Ammon's horn (tissue), 1 donor: ENCODE results near the gene TMEM80.
"Not testable (repeated sequence)": the region's sequence is repeated elsewhere in the genome, so short reads cannot be mapped to it uniquely, and the experiment has no call there.

Experiments used
- DNase-seq: peaks from one replicate; pipeline ENCODE4 v3.0.0-alpha.2; 2016; ENCODE audit warnings: low spot score

The TMEM80 gene

DNA sequence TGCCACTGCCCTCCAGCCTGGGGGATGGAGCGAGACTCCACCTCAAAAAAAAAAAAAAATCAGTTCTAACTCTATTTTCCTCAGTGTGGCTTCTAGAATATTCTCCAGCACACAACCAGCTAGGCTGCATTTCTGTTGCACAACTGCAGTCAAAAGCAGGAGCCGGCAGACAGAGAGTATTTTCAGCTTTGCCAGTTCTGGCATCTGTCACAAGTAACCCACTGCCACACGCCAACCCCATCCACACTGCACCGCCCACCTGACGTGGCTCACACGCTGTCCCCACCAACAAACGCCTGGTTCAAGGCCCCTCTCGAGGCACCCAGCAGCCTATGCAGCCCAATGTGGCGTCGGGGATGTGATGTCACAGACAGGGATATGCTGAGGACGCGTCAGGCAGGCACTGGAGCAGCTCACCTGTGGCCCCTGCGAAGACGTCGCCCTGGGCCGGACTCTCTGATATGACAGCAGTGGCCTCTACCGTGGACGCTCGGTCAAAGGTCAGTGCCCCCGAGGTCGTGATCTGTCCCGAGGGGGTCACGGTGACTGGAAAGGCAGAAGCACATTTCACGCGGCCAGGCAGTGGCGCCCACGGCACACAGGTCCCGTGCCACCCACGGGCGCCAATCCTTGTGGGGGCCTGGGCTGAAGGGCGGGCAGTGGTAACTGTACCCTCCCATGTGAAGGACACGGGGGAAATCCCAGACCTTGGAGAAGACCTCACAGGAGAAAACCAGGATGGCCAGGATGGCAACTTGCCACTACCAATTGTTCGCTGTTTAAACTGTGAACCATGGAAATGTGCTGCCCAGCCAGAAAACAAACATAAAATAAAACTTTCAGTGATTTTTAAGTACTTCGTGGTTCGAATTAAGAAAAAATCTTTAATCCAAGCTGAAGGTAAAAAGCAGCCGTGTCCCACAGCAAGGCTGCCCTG is 16.1 kb upstream of the TMEM80 start:
- DNase-seq: no peak

DNA sequence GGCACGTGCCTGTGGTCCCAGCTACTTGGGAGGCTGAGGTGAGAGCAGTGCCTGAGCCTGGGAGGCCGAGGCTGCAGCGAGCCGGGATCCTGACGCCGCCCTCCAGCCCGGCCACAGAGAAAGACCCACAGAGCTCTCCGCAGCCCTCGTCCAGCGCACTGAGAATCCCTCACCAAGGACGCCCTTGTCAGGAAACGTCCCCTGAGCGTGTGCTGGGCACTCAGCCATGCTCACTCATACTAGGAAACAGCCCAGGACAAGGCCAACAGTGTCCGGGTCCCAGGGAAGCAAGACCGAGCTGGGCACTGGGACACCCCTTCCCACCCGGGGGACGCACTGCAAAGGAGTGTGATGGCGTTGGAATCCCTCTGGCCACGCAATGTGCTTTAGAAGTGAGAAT is 15.1 kb upstream of the TMEM80 start:
- DNase-seq: no peak

DNA sequence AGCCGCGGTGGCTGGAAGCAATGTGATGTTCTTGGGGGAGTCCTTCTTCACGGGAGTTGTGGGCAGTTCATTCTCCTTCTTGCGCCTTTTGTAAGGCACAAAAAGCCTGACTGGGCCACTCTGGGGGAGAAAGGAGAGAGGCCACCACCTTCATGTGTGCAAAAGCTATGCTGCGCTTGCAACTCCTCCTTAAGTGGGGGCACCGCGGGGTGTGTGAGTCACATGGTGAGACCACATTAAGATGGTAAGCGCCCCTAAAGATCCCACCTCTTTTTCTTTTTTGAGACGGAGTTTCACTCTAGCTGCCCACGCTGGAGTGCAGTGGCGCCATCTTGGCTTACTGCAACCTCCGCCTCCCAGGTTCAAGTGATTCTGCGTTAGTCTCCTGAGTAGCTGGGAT is 14.6 kb upstream of the TMEM80 start:
- no peak for DNase-seq

DNA sequence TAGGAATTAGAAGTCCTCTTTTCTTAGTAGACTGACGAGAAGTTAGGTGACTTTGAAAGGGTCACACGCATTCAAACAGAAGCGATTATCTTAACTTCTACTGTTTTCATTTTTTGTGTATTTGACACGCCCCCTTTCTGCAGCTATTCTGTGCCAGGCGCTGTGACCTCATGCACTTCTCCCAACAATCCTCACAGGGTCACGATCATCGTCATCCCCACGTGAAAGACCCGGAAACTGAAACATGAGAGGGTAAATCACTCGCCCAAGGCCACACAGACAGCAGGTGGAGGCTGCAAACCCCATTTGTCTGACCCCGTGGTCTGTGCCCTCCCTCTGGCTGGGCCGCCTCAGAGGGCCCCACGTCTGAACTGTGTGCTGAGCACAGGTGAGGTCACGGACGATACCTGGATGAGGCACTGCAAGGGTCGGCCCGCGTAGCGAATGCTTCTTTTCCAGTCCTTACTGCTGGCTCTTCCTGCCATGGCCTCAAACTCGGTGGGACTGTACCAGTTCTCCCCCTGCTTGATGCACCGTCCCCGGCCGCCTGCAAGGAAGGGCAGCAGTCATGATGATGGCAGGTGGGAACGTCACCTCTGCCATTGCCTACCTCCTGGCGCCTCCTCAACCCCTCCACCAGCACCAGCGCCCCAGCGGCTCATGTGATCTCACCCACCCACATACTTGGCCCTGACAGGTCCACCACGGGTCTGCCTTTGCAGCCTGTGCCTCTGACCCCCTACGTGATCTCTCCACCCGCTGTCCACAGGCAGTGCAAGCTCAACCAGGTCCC is 9.0 kb upstream of the TMEM80 start:
- no peak for DNase-seq

DNA sequence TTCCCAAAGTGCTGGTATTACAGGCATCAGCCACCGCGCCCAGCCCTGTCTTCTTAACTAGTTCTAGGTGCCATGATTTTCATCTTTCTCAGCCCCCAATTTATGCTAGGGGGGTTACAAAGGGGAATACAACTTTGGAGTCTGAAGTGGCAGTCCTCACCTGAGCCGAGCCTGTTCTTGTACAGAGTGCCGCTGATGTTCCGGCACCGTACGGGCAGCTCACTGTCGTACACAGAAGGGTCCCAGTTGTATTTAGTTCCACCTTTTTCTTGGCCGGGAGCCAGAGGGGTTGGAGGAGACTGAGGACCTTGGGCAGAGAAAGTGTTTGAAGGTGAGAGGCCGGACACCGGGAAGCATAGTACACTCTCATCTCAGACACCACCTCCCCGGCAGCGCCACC is 7.9 kb upstream of the TMEM80 start:
- DNase-seq: no peak

DNA sequence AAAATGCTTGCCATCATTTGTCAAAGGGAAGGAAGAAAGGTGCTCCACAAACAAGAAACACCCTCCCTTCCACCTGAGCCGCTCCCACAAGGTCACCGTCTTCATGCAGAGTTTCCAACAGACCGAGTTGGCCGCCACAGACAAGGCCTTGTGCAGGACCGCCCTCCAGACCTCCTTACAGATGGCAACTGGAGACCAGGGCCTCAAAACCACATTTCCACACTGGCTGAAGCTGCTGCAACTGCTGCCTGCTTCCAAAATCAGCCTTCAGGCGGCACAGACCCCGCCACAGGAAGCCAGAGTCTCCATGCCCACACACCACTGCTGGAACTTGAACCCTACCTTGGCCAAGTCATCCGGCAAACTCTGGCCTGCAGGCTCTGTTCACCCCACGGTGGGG is 6.9 kb upstream of the TMEM80 start:
- no peak for DNase-seq

DNA sequence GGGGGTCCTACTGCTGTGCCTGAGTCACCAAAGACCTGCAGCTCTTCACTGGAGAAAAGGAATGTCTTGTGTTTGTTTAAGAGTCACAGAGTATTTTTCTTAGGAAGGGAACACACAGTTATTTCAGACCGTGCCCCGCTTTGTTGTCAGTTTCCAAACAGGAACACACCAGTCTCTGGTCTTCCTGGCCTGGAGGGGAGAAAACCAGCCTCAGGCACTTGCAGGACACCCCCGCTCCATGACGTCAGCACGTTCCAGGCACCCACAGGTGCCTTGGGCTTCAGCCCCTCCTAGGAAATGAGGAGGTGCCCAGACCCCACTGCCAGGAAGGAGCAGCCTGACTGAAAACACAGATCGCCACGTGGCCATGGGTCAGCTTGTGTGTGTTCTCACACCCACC is 6.0 kb upstream of the TMEM80 start:
- DNase-seq: no peak

DNA sequence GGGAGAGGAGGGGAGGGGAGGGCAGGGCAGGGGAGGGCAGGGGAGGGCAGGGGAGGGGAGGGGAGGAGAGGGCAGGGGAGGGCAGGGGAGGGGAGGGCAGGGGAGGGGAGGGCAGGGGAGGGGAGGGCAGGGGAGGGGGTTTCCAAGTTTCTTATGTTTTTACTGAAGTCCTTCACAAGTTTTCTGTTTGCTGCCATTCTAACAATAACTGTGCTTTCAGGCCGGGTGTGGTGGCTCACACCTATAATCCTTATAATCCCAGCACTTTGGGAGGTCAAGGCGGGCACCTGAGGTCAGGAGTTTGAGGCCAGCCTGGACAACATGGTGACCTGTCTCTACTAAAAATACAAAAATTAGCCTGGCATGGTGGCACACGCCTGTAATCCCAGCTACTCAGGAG is 5.4 kb upstream of the TMEM80 start:
- not testable (repeated sequence) for DNase-seq

DNA sequence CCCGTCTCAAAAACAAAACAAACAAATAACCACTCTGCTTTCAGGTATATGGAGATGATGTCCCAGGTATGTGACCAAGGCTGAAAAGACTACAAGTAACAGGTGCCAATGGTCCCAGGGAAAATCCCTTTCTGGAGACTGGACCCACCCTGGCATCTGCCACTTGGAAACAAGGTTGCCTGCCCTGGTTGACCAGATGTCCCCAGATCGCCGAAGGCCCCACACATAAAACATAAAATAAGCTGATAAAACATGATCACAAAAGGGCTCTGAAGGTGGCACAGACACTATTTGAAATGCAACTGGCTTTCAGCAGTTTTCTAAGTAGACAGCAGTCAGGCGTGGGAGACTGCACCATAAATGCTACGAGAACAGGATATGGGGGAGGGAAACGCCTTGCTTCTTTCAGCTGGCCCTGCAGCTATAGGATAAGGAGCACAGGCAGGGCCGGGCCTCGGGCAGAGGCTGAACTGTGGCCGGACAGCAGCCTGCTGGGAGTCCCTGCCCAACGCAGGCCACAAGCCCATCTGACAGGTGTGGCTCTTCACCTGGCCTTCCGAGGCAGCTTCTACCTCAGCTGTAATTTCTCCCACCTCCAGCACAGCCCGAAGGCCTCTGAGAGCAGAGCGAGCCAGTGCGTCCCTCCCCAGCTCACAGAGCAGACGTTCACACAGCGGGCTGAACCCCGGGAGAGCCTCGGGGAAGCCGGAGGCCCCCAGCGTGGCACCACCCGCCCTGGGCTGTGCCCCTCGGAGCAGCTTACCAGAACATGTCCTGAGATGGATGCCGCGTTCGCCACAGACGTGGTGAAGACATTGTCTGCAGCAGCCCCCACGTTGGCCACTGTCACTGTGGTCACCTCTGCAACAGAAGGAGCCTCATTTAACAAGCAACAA is 4.6 kb upstream of the TMEM80 start:
- DNase-seq: no peak

DNA sequence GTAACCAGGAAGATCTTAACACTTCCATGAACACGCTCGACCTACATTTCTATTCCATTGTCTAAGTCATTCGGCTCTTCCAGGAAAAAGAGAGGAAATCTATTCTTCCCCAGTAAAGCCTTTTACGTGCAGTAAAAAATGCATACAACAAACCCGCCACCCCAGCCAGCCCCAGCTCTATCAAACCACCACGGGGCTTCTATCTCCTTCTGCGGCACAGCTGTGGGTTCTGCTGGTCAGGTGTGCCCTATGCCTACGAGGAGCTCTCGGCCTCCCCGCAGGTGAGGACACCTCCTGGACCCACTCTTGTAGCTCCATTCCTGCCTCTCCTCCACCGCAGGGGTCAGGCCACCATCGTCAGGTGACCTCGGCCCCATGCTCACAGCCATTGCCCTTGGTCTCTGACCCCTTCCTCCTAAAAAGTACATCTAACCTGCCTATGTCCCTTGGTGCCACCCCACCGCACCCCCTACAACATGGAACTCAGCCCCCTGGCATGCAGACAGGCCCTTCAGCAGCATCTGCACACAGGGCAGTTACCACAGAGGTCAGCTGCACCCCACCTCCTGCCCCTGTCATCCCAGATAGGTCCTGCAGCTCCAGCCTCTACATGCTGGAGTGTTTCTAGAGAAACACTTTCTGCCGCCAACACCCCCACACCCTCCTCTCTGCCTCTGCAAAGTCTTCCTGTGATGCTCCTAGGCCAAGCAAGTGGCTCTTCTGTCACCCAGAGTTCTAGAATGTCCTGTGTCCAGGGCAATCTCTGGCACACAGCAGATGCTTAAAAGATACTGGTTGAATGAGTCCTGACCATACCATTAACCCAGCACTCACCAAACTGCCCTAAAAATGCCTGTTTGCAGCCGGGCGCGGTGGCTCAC is 3.7 kb upstream of the TMEM80 start:
- DNase-seq: no peak

DNA sequence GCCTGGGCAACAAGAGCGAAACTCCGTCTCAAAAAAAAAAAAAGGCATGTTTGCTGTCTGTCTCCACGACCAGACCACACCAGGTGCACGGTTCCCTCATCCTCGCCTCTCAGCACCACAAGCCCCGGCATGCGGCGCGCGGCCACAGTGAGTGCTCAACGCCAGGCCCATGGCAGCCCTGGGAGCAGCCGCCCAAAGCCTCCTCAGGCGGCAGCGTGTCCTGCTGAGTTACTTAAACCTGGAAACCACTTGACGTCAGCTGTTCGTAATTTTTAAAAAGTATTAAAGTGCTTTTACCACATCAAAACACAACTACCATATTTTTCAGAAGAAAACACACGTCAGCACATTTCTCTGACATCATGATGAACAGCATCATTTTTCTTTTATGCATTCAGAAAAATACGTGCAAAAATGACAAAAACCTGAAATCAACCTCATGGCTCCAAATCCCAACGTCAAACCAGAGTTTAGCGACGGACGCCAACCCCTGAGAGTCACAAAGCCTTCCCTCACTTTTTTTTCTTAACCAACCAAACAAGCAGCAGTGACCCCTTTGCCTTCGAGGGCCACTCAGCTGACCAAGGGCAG is 2.7 kb upstream of the TMEM80 start:
- DNase-seq: no peak

DNA sequence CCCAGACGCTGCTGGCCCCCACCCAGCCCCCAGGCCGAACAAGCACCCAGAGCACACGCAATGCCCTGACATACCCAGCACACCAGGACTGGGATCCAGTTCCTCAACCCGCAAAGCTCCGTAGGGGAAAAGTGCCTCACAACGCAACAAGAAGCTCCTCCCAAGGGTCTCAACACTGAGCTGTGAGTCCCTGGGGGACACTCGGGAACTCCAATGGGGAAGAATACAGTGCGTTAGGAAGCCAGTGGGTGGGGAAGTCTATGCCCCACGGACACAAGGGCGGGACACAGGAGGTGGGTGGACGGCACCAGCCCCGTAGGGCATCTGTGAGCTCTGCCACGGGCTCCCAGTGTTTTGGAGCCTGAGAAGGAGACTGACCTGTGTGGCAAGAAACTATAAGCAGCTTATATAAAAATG is 2.2 kb upstream of the TMEM80 start:
- DNase-seq: no peak

DNA sequence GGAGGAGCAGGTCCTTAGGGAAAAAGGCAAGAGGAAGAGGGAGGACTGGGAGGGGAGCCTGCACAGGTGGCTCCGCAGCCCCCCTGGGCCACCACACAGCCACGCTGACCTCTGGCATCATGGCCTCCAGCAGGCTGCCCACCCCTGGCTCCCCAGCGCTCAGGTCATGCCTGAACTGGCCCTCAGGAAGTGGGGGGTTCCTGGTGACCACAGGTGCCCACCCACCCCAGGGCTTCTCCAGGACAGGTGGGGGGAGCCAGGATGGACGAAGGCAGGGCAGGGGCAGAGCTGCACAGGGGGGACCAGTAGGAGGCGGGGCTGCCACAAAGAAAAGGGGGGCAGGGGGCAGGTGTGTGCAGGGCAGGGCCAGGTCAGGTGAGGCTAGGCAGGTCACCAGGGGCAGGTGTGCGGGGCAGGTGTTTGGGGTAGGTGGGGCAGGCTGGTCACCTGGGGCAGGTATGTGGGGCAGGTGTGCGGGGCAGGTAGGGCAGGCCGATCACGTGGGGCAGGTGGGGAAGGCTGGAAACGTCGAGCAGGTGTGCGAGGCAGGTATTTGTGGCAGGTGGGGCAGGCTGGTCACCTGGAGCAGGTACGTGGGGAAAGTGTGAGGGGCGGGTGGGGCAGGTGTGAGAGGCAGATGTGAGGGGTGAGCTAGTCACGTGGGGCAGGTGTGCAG is 1.6 kb upstream of the TMEM80 start:
- DNase-seq: no peak

DNA sequence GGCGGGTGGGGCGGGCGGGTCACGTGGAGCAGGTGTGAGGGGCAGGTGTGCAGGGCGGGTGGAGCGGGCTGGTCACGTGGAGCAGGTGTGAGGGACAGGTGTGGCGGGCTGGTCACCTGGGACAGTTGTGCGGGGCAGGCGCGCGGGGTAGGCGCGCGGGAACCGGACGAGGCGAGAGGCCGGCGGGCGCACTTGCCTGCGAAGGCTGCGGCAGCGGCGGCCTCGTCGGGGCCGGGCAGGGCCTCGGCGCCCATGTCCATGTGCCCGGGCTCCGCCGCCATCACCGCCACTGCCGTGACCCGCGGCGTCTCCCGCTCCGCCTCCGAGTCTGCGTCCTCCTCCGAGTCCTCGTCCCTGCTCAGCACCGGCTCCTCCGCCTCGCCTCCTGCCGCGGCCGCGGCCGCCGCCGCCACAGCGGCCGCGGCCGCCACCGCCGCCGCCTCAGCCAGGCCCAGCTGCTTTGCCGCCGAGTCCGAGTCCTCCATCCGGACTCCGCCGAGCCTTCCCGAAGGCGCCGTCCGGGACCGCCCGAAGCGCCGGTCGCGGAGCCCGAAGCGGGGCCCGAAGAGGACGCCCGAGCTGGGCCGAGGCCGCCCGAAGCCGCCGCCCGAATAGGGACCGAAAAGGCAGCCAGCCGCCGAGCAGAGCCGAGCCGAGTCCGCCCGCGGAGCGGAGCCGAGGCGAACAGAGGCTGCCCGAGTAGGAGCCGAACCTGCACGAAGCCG is 891 bp upstream of the TMEM80 start, which contains the start of gene DEAF1:
DEAF1 (minus strand) TSS at position 660 of the 725 bp plus-strand sequence; CDS start at position 485, 175 bp downstream.
- peak; percentile 95 for DNase-seq

DNA sequence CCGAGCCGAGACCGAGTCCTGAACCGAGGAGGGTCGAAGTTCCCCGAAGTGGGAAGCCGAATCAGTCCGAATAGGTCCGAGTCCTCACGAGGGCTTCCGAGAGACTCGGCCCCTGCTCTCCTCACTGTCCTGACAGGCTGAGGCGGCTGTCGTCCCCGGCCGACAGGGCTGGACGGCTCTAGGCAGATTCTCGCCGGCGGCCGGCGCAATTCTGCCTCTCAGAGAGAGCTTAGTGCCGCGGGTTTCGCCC is 403 bp upstream of the TMEM80 start:
- no peak for DNase-seq

DNA sequence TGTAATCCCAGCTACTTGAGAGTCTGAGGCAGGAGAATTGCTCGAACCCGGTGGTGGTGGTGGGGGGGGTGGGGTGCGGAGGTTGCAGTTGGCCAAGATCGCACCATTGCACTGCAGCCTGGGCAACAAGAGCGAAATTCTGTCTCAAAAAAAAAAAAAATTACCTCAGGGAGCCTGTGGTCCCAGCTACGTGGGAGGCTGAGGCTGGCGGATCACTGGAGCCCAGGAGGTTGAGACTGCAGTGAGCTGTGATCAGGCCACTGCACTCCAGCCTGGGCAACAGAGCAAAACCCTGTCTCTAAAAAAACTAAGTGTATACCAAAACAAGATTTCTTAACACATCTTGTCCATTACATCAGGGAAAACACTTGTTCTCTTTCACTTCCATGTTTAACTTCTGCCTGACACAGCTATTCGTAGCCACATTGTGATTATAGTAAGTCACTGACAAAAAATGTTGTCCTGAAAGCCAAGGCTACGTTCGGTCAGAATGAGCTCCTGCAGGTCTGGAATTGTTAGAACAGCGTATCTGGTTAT is 1.4 kb downstream of the TMEM80 start:
- no peak for DNase-seq

DNA sequence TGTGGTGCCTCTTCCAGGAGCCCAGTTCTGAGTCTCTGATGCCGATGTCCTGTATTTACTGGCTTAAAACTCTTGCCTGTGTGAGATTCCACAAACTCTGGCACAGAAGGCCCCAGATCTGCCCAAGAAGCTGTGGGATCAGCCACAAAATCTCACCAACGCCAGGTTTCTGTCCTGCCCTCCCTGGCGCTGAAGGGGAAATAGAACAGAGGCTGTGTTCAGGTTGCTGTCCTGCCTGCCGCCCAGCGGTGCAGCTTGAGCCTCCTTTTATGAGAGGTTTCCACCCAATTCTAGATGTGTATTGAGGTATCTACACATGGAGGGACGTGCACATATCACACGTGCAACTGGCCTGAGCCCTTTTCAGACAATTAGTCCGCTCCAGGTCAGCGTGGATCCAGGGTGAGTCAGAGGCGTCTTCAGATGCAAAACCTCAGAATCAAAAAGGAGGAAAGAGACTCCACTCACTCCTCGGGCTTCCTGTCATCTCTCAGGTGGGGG is 2.2 kb downstream of the TMEM80 start:
- no peak for DNase-seq

DNA sequence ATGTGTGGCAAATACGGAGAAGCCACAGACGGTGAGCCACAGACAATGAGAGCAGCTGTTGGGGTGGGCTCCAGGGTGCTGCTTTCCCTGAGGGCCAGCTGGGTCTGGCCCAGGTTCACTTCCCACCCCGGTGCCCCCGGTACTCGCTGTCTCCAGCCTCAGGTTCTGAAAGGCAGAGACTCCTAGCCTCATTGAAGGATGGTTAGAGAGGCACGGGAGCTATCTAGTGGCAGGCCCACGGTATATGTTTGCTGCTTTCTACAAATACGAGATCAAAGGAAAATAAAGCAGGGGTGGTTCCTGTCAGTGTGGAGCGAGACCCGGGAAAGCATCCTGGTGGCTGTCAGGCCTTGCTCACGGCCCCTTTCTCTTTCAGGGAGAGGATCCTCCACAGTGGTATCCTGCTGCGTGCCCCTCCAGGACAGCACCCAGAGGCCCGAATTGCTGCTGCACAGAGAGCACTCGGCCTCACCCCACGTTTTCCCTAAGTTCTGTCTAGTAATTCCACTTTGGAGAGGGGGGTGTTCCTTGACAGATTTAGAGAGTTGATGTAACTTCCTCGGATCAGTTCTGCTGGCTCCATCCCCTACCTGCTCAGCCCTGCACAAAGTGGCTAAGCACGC is 3.0 kb downstream of the TMEM80 start:
- DNase-seq: no peak

DNA sequence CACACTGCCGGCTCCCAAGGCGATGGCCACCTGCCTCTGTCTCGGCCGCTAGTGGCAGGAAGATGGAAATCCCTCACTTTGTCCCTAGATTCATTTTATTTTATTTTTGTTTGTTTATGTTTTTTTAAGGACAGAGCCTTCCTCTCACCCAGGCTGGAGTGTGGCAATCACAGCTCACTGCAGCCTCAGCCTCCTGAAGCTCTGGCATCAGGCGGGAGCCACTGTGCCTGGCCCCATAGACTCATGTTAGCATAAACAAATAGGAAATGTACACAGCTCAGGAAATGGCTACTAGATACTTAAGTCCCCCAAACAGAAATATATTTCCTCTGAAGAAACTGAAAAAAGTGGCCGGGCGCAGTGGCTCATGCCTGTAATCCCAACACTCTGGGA is 3.5 kb downstream of the TMEM80 start:
- no peak for DNase-seq
